G401.6 (cell line): ENCODE measurements around the gene TMEM63B.
"Not testable (repeated sequence)": the region's sequence is repeated elsewhere in the genome, so short reads cannot be mapped to it uniquely, and the experiment has no call there.

ENCODE experiments used
- FAIRE-seq: peaks from 2 replicates; lab custom pipeline; 2012; peaks lifted over from hg19 to GRCh38; lab: Jason Lieb, UNC

Gene TMEM63B

DNA sequence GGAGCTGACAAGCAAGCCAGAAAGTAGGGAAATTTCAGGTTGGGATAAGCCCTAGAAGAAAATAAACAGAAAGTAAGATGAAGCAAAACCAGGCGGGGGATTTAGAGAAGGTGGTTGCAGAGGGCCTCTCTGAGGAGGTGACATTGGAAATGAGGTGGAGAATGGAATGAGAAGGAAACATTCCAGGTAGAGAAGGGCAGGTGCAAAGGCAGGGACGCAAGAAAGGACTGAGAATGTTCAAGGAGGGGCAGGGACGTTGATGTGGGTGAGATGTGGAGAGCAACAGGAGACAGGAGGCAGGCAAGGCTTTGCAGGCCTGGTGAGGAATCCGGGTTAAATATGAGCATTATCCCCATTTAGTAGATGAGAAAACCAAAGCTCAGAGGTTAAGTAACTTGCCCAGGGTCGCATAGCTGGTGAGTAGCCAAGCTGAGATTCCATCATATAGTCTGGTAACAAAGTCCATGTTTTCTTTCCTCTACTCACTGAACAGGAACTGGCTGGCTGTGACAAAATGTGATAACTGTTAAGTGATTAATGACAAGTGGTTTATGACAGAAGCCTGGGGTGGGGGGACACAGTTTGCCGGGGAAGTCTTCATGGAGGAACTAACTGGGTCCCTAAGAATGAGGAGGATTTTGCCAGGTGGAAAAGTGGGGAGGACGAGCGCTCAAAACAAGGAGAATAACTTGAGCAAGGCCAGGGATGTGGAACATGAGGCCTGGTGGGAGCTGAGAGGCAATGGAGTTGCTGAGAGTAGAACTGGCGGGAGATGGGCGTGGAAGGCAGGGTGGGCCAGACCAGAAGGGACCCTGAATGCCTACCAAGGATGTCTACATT lies 32.7 kb upstream of the TMEM63B start:
- no peak for FAIRE-seq

DNA sequence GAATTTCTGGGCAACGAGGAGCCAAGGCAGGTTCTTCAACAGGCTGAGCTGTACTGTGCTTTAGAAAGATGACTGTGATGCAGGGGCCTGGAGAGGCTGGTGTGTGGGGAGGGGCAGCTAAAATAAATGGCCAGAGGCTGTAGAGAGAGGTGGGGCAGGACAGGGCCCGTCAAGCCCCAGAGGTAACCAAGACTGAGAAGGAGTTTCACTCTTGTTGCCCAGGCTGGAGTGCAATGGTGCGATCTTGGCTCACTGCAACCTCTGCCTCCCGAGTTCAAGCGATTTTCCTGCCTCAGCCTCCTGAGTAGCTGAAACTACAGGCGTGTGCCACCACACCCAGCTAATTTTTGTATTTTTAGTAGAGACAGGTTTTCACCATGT lies 32.1 kb upstream of the TMEM63B start:
- not testable (repeated sequence) for FAIRE-seq

DNA sequence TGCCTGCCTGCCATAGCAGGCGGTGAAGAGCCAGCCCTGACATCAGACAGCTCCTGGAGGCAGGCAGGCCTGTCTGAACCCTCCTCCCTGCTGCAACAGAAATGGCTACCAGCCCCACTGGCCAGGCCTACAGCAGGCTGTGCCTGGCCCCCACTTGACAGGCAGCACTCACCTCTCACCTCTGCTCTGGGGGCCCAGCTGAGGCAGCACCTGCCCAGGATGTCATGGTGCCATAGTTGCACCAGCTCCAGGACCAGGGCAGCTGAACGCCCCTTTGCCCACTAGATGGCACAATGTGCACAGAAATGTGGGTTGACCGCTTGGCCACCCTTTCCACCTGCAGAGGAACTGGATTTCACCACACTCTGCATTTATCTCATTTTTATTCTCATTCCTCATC lies 30.7 kb upstream of the TMEM63B start:
- FAIRE-seq, result no peak

DNA sequence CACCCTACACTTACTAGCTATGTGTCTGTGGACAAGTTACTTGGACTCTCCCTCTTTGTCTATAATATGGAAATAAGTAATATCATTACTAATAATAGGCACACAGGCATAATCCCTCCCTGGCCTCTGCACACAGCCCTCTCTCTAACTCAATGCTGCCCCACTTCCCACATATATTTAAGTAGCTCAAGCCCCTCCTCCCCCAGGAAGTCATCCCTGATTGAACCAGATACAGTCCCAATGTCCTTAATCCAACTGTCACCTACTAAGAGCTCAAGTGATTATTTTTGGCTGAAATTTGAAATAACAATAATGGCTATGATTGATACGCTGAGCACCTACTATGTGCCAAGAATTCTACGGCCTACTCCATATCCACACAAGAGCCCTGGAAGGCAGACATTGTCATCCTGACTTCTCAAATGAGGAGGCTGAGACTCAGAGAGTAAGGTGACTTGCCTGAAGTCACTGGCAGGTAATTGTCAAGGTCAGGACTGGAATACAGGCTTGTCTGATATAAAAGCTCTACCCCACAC lies 29.5 kb upstream of the TMEM63B start:
- FAIRE-seq, result no peak

DNA sequence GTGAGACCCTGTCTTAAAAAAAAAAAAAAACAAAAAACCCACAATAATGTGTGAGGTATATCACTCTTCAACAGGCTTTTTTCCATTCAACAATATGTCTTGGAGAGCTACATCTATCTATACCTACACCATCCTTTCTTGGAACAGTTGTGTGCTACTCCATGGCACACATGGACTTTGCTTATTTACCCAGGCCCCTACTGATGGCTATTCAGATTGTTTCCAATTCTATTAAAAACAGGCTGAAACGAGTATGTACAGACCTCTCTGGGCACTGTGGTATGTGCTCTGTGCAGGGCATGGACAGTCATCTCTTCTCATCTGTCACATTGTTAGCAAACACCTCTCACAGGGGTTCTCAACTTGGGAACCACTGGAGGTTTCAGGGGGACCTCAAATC lies 28.2 kb upstream of the TMEM63B start:
- no peak for FAIRE-seq

DNA sequence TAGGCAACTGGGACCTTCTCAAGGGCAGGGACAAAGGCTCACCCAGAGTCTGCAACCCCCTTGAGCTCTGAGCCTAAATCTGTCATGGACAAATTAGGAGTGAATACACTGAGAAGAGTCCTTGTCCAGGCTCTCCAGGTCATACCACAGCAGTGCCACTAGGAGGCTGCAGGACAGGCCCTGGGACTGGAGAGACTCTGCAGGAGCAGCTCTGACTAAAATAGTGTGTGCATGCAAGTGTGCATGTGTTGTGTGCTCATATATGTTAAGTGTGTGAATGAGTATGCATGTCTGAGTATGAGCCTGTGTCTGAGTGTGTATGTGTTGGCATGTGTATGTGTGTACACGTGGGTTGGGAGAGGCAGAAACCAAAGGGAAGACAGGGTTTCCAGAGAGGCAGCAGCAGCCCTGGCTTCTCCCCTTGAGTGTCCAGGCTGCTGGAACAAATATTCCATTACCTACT lies 27.2 kb upstream of the TMEM63B start:
- FAIRE-seq, result no peak

DNA sequence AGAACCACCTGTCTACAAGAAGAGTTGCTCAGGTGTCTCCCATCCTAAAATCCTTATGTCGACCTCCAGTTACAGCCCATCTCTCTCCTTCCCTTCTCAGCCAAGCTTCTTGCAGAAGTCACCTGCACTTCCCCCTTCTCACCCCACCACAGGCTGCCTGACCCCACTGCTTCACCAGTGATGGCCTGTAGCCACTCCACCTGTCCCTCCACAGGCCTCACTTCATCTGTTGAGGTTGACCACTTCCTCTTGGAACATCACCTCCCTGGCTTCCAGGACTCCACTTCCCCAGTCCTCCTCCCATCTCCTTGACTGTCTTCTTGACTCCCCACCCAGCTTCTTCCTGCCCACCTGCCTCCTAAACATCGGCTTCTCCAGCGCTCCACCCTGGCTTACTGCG lies 25.5 kb upstream of the TMEM63B start:
- FAIRE-seq, result no peak

DNA sequence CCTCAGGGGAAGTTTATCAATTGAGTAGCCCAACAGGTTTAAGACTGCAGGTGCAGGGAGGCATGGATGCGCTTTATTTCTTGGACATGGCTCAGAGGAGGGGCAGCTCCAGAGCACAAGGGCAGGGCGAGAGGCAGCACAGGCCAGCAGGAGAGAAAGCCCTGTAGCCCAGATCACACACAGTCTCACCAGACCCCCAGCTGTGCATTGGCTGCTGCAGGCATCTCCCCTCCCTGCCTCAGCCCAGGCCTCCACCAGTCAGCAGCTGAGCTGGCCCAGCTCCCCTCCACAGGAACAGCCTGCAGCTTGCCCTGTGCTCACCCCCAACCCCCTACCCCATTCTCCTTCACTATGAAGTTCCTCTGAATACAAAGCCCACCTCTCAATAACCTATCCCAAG lies 24.8 kb upstream of the TMEM63B start:
- no peak for FAIRE-seq

DNA sequence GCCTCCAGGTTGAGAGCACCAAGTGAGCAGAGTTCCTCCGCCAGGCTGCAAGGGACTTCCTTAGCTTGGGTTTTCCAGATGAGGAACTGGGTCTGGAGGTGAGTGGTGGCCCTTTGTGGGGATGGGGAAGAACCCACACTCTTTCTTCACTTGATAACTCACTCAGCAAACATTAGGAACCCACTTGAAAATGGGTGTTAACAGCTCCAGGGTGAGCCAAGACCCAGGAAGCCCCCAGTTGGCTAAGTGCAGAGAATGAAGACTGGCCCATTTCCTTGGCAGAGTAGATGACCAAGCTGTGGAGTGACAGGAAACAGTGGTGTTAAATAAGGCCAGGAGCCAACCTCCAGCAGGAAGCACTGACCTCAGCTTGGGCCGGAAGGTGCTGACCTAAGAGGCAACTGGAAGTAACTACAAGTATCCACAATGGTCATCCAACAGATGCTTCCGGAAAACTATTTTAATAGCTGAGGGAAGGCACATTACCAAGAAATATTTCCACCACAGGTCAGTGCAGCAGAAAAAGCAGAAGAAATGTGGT lies 22.8 kb upstream of the TMEM63B start:
- FAIRE-seq, result no peak

DNA sequence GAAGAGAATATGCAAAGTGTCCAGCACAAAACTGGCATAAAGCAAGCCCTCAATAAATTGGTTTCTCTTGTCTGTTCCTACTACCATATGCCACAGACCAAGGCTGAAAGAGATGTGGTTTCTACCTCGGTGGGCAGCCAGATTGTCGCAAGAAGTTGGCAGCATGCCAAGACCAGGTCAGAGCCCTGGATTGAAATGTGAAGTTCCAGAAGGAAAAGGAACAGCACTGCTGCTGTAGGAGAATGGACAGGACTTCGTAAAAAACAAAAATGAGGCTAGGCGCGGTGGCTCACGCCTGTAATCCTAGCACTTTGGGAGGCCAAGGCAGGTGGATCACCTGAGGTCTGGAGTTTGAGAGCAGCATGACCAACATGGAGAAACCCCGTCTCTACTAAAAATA lies 22.2 kb upstream of the TMEM63B start:
- FAIRE-seq, result no peak

DNA sequence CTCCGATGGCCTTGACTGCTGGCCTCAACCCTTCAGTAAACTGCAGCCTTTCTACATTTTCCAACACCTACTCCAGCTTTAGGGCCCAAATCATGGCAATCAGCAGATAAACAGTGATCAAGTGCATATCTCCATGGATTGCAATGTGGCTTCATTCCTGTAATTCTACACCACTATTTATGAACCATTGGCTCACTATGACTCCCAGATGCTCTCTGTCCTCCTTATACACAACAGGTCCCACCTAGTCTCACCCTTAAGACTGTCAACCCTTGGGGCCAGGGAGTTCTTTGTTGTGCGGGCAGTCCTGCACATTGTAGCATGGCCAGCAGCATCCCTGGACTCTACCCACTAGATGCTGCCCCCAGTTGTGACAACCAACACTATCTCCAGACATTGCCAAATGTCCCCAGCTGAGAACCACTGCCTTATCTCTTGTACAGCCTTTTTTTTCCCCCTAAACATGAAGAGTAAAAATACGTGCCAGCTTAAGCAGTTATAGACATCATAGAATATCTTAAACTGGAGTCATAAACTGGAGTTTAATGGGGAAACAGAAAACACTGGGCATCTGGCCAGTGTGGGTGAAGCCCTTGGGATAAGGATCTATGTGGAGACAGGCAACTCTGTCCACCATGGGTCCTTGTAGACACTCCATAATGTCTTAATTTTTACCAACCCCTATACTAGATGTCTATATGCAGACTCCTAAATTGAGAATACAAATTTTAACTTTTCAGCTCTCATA lies 21.2 kb upstream of the TMEM63B start:
- FAIRE-seq, result no peak

DNA sequence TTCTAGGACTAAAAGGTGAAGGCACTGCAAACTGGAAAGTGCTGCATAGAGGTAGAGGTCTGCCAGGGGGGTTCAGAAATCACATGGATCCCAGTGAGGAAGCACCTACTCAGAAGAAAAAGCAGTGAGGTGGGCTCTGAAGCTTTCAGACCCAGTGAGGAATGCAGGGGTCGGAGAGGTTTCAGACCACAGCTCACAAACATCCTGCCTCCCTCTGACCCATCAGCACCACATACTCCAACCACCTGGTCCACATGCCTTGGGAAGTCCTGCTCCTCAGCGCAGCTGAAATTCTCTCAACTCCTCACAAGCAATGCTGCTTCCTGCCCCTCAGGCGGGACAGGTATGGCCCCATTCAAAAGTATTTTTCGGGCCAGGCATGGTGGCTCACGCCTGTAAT lies 20.3 kb upstream of the TMEM63B start:
- no peak for FAIRE-seq

DNA sequence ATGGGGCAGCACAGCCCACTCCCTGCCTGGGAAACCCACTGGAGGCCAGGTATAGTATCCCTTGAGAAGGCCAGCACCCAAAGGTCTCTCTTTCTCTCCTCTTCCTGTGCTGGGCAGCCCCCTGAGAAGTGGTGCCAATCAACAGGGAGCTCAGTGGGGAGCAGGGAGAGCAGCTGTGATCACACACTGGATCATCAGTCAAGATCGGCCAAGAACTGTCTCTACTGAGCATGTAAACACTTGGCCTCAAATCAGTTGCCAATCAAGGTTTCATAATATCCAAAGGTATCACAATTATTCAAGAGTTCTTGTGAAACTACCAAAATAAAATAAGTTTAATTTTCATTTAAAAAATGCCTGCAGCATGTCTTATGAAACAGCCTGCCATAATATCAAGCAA lies 18.9 kb upstream of the TMEM63B start:
- no peak for FAIRE-seq

DNA sequence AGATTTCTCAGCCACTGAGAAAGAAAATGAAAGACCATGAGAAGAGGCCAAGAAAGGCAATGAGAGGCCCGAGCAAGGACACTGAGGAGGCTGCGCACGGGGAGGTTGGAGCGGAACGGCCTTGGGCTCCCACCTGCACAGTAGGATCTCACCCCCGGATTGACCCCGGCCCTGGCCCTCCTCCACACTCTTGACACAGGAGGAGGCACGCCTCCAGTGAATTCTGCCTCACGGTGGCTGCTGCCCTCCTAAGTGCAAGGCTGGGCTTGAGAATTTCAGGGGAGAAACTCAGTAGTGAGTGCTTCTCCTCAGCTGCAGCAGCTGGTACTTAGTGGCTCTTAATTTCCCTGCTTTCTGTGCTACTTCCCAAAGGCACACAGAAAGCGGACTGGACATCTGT lies 18.1 kb upstream of the TMEM63B start:
- FAIRE-seq, result no peak

DNA sequence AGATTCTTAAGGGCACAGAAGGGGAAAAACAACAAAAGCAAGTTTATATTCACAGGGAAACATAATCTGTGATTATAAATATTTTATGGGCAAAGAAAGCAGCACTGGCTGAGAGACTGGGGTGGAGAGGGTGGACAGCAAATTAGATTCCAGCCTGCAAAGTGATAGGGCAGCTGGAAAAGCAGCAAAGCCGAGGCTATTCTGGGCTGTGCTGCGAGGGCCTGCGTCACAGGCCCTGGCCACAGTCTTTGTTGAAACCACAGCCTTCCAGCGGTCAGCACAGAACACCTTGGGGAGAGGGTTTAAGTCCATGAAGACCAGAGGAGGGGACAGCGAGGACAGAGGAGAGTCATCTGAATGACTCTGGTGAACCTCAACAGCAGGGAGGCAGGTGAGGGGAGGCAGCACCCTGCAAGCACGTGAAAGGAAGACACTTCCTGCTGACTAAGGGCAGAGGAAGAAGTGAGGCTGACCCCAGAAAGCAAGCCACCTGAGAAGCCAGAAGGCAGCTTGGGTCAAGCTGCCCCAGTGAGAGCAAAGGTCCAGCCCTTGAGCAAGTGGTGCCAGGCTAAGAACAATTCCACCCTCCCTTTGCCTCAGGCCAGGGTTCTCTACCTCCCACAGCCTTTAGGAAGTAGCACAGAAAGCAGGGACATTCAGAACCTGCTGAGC lies 17.2 kb upstream of the TMEM63B start:
- FAIRE-seq, result no peak

DNA sequence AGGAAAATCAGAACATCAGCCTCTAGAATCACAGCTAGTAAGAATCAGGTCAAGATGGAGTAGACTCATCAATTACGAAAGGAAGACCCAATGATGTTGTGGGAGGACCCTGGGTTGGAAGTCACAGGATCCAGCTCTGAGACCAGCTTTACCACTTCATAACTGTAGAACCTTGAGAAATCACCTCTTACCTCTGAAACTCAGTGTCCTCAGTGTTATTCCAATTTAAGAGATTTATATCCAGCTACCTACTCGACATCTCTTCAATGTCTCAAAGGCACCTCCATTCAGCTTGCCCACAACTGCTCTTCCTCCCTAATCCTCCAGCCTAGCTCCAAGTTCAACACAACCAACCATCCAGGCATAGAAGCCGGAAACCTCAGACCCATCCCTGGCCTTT lies 16.4 kb upstream of the TMEM63B start:
- no peak for FAIRE-seq

DNA sequence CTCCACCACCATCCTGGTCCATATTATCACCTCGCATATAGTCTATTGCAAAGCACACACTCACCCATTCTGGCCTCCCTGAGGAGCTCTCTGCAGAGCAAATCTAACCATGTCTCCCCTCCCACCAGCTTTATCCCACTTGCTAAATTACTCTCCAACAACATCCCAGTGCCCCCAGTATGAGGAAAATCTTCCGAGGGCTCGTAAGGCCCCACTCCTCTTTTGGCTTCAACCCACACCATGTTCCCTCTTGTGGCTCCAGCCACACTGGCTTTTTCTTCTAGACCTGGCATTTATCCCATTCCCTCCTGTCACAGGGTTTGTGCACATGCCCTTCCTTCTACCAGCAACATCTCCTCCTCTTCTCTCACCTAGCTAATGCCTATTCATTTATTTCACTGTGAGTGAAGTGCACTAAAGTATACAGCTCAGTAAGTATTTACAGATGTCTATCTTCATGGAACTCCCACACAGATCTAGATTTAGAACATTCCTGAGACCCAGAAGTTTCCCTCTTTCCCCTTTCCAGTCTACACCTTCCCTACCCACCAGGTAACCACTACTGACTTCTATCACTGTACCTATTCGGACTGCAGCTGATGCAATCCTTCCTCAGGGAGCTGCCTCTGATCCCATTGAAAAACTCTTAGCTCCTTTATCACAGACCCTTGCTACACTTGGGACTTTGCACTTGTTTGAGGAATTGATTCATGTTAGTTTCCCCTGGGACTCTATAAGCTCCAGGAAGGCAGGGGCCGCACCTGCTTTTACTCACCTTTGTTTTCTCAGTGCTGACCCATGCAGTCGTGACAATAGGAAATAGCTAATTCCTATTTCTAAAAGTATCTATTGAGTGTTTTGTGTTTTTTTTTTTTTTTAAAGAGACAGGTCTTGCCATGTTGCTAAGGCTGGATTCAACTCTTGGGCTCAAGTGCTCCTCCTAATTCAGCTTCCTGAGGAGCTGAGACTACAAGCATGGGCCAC lies 15.6 kb upstream of the TMEM63B start:
- no peak for FAIRE-seq

DNA sequence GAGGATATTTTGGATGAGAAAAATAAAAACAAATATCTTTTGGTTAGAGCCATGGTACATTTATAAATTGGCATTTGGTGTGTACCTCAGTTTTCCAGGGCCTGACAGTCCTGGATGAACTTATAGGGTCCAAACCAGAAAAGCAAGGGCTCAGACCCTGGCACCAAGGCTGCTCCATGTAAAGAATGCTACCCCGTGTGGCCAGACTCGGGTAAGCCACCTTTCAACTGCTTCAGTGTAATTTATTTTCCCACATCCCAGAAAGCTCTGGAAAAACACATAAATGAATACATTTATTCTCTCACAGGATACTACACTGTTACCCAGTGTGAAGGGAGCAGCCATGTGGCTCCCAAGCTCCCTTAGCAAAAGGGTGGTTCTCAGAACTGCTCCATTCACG lies 13.9 kb upstream of the TMEM63B start:
- no peak for FAIRE-seq

DNA sequence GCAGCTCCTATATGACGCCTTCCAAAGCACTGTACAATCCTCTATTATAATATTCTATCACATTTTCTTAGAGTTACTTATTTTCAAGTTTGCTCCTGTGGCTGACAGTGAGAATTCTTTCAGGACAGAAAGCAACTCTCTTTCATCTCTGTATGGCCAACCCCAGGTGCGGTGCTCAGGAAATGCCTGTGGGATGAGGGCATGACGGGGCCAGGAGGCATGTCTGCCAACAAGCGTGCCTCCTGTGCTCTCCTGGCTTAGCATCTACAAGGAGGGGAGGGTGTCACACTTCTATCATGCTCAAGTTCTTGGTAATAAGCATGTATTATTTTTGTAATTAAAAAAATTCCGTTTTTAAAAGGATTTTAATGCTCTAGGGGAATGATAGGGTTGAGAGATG lies 11.5 kb upstream of the TMEM63B start:
- FAIRE-seq, result no peak

DNA sequence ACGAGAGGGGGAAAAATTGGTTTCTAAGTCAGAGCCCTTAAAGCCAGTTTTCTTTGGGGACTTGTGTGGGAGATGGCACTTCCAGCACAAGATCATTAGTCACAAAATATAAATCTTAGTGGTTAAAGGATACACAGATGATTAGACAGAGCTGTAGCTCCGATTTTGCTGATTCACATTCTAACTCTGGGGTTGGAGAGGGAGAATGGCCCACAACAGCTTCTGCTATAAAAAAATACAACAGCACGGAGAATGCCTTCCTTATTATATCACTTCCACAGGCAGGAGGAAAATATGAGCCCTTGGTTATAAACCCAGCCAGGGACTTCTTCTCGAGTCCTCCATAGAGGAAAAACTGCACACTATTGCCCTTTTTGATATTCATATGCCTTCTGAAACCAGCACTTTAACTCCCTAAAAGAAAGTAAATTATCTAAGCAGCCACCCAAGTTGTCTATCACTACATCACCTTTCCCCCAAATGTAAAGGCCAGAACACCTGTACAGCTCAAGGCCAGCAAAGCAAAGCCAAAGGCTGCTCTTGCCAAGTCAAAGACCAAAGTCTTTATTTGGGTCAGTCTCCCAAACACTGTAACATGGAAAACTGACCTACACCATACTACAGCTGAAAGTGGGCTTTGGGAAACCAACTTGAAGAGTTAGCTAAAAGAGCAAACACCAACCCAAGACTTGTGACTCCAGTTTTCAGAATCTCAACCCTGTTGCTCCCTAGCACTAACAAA lies 10.5 kb upstream of the TMEM63B start:
- FAIRE-seq, result no peak
